Stimulated activated CD4-positive, alpha-beta T cell treated with anti-CD3 and anti-CD28 coated beads, Interleukin-4, amount 100 ng/mL, for 4 hours (primary cell): ENCODE data around the gene HAP1.

ENCODE experiments used
- DNase-seq, 2 experiments: peaks; one replicate each; pipeline ENCODE4 v3.0.0-alpha.2; 2020

Gene HAP1

GRCh38 chr17:41762391-41762790, 27.9 kb upstream of the HAP1 start:
- no peak for DNase-seq

GRCh38 chr17:41760878-41761277, 26.4 kb upstream of the HAP1 start:
- DNase-seq: no peak

GRCh38 chr17:41758601-41759000, 24.2 kb upstream of the HAP1 start:
- no peak for DNase-seq

- no peak for DNase-seq
Observed at GRCh38 chr17:41754066-41754465, 19.6 kb upstream of the HAP1 start.

GRCh38 chr17:41751288-41751687, 16.8 kb upstream of the HAP1 start:
- DNase-seq: no peak

GRCh38 chr17:41750862-41751261, 16.4 kb upstream of the HAP1 start:
- DNase-seq: no peak

- no peak for DNase-seq
Observed at GRCh38 chr17:41748275-41748674, 13.8 kb upstream of the HAP1 start.

- no peak for DNase-seq
Observed at GRCh38 chr17:41741709-41742108, 7.3 kb upstream of the HAP1 start.

GRCh38 chr17:41740506-41740905, 6.1 kb upstream of the HAP1 start:
- DNase-seq: no peak

GRCh38 chr17:41739661-41740352, 5.4 kb upstream of the HAP1 start:
- no peak for DNase-seq

- no peak for DNase-seq
Observed at GRCh38 chr17:41738801-41739112, 4.3 kb upstream of the HAP1 start.

GRCh38 chr17:41738077-41738800, 3.8 kb upstream of the HAP1 start:
- DNase-seq: peak; percentile 74

- DNase-seq: no peak
Observed at GRCh38 chr17:41737680-41738023, 3.2 kb upstream of the HAP1 start.

- DNase-seq: no peak
Observed at GRCh38 chr17:41736983-41737679, 2.7 kb upstream of the HAP1 start.

- no peak for DNase-seq
Observed at GRCh38 chr17:41735744-41736143, 1.3 kb upstream of the HAP1 start.

GRCh38 chr17:41734949-41735313, 488 bp upstream of the HAP1 start:
- no peak for DNase-seq

GRCh38 chr17:41733348-41734138, 900 bp downstream of the HAP1 start:
- DNase-seq: peak in 1 of 2 experiments; percentile 5

GRCh38 chr17:41731836-41732235, 2.6 kb downstream of the HAP1 start:
- no peak for DNase-seq

- no peak for DNase-seq
Observed at GRCh38 chr17:41730479-41730878, 4.0 kb downstream of the HAP1 start.

- DNase-seq: no peak
Observed at GRCh38 chr17:41728056-41728455, 6.4 kb downstream of the HAP1 start.

GRCh38 chr17:41725134-41725533, 9.3 kb downstream of the HAP1 start:
- DNase-seq: no peak

GRCh38 chr17:41724476-41725050, 9.9 kb downstream of the HAP1 start:
- DNase-seq: no peak

- no peak for DNase-seq
Observed at GRCh38 chr17:41723801-41724475, 10.5 kb downstream of the HAP1 start.
